Neural crest cell (in vitro differentiated cells): ENCODE results near the gene SEC24D. TPM values are rescaled to one million over a fixed set of nuclear protein-coding genes. Genes with fewer than 3 reads are reported as not detected.
"Not testable (repeated sequence)": the region's sequence is repeated elsewhere in the genome, so short reads cannot be mapped to it uniquely, and the experiment has no call there.

Experiments used
- DNase-seq: peaks from one replicate; pipeline ENCODE4 v3.0.0; 2021; ENCODE audit warnings: low read depth, mixed read lengths, low spot score
- H3K27ac Mint-ChIP-seq: one replicate; pipeline ENCODE4 v1.8.0; 2021; ENCODE audit warnings: mild to moderate bottlenecking, mixed read lengths; ENCODE audit not compliant: unreplicated experiment
- H3K27me3 Mint-ChIP-seq: 2 replicates; pipeline ENCODE4 v1.8.0; 2021; ENCODE audit warnings: low read depth, mild to moderate bottlenecking, mixed read lengths
- H3K36me3 Mint-ChIP-seq: 2 replicates; pipeline ENCODE4 v1.8.0; 2021; ENCODE audit warnings: low read depth, mild to moderate bottlenecking, mixed read lengths
- H3K4me1 Mint-ChIP-seq: 2 replicates; pipeline ENCODE4 v1.8.0; 2021; ENCODE audit warnings: mixed read lengths
- H3K4me3 Mint-ChIP-seq: one replicate; pipeline ENCODE4 v1.8.0; 2021; ENCODE audit warnings: mild to moderate bottlenecking, mixed read lengths
- H3K9me3 Mint-ChIP-seq: 2 replicates; pipeline ENCODE4 v1.8.0; 2021; ENCODE audit warnings: mixed read lengths
- CTCF ChIP-seq: fragments of 200-600 bp; sonication (generic); conservative IDR thresholded peaks from 2 replicates; pipeline ENCODE4 v1.5.0; 2021; ENCODE audit warnings: antibody characterized with exemption, mild to moderate bottlenecking
- total RNA-seq: library from RNA; stranded (reverse); gene quantifications from 2 replicates; pipeline ENCODE4 v1.2.1, GENCODE V29; 2021

The SEC24D gene
- total RNA-seq, 1 donor from 2014 or later = 22.9 TPM

GRCh38 chr4:118790544-118790943 is 45.4 kb downstream of the SEC24D start:
- no peak for TF ChIP-seq CTCF
- H3K36me3 Mint-ChIP-seq = peaks cover 5% of the 10 kb centered on the region
- no peak for DNase-seq
- no peak overlapping the region for H3K4me3 Mint-ChIP-seq
- peaks cover 4% of the 10 kb centered on the region for H3K4me1 Mint-ChIP-seq
- H3K9me3 Mint-ChIP-seq = no peaks in the 10 kb centered on the region
- no peak overlapping the region for H3K27ac Mint-ChIP-seq
- no peaks in the 10 kb centered on the region for H3K27me3 Mint-ChIP-seq

GRCh38 chr4:118788911-118789310 is 47.0 kb downstream of the SEC24D start:
- no peak for TF ChIP-seq CTCF
- Mint-ChIP-seq H3K27me3 (no peaks in the 10 kb centered on the region), H3K4me3 (no peak overlapping the region), H3K9me3 (no peaks in the 10 kb centered on the region), H3K36me3 (peaks cover 9% of the 10 kb centered on the region), H3K4me1 (peaks cover 3% of the 10 kb centered on the region), H3K27ac (no peak overlapping the region)
- DNase-seq = no peak

DNA sequence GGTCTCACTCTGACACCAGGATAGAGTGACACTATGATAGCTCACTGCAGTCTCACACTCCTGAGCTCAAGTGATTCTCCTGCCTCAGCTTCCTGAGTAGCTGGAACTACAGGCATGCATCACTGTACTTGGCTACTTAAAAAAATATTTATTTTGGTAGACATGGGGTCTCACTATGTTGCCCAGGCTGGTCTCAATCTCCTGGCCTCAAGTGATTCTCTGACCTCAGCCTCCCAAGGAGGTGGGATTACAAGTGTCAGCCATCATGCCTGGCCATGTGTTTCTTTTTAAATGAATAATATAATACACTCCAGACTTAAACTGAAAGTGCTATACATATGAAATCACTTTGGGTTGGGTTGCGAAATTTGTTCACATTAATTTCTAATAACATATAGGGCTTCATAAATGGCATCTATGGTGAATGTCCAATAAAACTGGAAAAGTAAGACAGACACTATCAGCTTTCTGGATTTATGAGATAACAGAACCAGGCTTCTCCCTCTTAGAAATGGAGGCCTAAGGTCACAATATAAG is 48.0 kb downstream of the SEC24D start:
- H3K27me3 Mint-ChIP-seq = no peaks in the 10 kb centered on the region
- no peak for DNase-seq
- no peak for TF ChIP-seq CTCF
- H3K4me3 Mint-ChIP-seq = no peak overlapping the region
- H3K9me3 Mint-ChIP-seq = peaks cover 3% of the 10 kb centered on the region
- no peak overlapping the region for H3K27ac Mint-ChIP-seq
- no peaks in the 10 kb centered on the region for H3K4me1 Mint-ChIP-seq
- H3K36me3 Mint-ChIP-seq = peaks cover 13% of the 10 kb centered on the region

- no peaks in the 10 kb centered on the region for H3K27me3 Mint-ChIP-seq
- peaks cover 14% of the 10 kb centered on the region for H3K9me3 Mint-ChIP-seq
- H3K4me3 Mint-ChIP-seq = no peak overlapping the region
- DNase-seq = no peak
- no peak overlapping the region for H3K27ac Mint-ChIP-seq
- H3K36me3 Mint-ChIP-seq = peaks cover 33% of the 10 kb centered on the region
- TF ChIP-seq CTCF = no peak
- H3K4me1 Mint-ChIP-seq = no peaks in the 10 kb centered on the region
Measured at GRCh38 chr4:118784776-118785175, 51.1 kb downstream of the SEC24D start.

GRCh38 chr4:118783887-118784286 is 52.0 kb downstream of the SEC24D start:
- DNase-seq = no peak
- H3K4me1 Mint-ChIP-seq = no peaks in the 10 kb centered on the region
- peaks cover 33% of the 10 kb centered on the region for H3K36me3 Mint-ChIP-seq
- no peaks in the 10 kb centered on the region for H3K27me3 Mint-ChIP-seq
- no peak overlapping the region for H3K4me3 Mint-ChIP-seq
- no peak for TF ChIP-seq CTCF
- H3K27ac Mint-ChIP-seq = no peak overlapping the region
- H3K9me3 Mint-ChIP-seq = peaks cover 14% of the 10 kb centered on the region

- not testable (repeated sequence) for H3K27me3 Mint-ChIP-seq, H3K27ac Mint-ChIP-seq, H3K4me3 Mint-ChIP-seq, H3K4me1 Mint-ChIP-seq, DNase-seq
- H3K9me3 Mint-ChIP-seq = peaks cover 14% of the 10 kb centered on the region
- H3K36me3 Mint-ChIP-seq = peaks cover 33% of the 10 kb centered on the region
Measured at GRCh38 chr4:118782886-118783285, 53.0 kb downstream of the SEC24D start.

GRCh38 chr4:118777649-118778048 is 58.3 kb downstream of the SEC24D start:
- H3K36me3 Mint-ChIP-seq = peaks cover 23% of the 10 kb centered on the region
- DNase-seq, H3K4me1 Mint-ChIP-seq, H3K27me3 Mint-ChIP-seq, H3K4me3 Mint-ChIP-seq, H3K27ac Mint-ChIP-seq: not testable (repeated sequence)
- H3K9me3 Mint-ChIP-seq = peaks cover 11% of the 10 kb centered on the region

- peaks cover 19% of the 10 kb centered on the region for H3K36me3 Mint-ChIP-seq
- H3K27me3 Mint-ChIP-seq, H3K4me1 Mint-ChIP-seq, H3K4me3 Mint-ChIP-seq, DNase-seq, H3K27ac Mint-ChIP-seq: not testable (repeated sequence)
- peaks cover 11% of the 10 kb centered on the region for H3K9me3 Mint-ChIP-seq
Measured at GRCh38 chr4:118776955-118777640, 58.8 kb downstream of the SEC24D start.
